H1 (cell line): ENCODE results near the gene ZC3H6. TPM values are rescaled to one million over a fixed set of nuclear protein-coding genes. Genes with fewer than 3 reads are reported as not detected.

Experiments used
- CTCF ChIA-PET: fragments of 300-600 bp; sonication (Branson Sonifier 250); formaldehyde crosslinking; loops from one replicate; lab custom pipeline; 2021; ENCODE audit not compliant: partially characterized antibody; lab: Charles Lee
- POLR2A ChIA-PET: fragments of 300-600 bp; sonication (Branson Sonifier 250); formaldehyde crosslinking; loops from one replicate; lab custom pipeline; 2021; ENCODE audit warnings: inconsistent platforms; ENCODE audit not compliant: partially characterized antibody; lab: Charles Lee
- DNase-seq, 2 experiments: peaks; one replicate each; pipeline versions ENCODE4 v3.0.0 to v3.0.0-alpha.2; 2010 to 2022; ENCODE audit warnings: low spot score in 2 of 2, low read depth in 1 of 2, mixed read lengths in 1 of 2
- FAIRE-seq: peaks from 2 replicates; lab custom pipeline; 2011; peaks lifted over from hg19 to GRCh38; lab: Jason Lieb, UNC
- H2AFZ ChIP-seq: 2 replicates; pipeline ENCODE4 v1.8.1; 2012; ENCODE audit warnings: low read length, inconsistent platforms
- H2AK5ac ChIP-seq: 2 replicates; pipeline ENCODE4 v1.6.1; 2013; ENCODE audit warnings: low read depth, low read length
- H2BK120ac ChIP-seq: replicated peaks from 2 replicates; pipeline ENCODE3; 2013; ENCODE audit warnings: low read depth, low read length, inconsistent platforms
- H2BK12ac ChIP-seq: 2 replicates; pipeline ENCODE4 v1.6.1; 2013; ENCODE audit warnings: low read depth, low read length
- H2BK15ac ChIP-seq: 2 replicates; pipeline ENCODE4 v1.6.1; 2013; ENCODE audit warnings: low read length
- H2BK20ac ChIP-seq: 2 replicates; pipeline ENCODE4 v1.6.1; 2013; ENCODE audit warnings: low read length
- H2BK5ac ChIP-seq: 2 replicates; pipeline ENCODE4 v1.6.1; 2013; ENCODE audit warnings: low read depth, low read length
- H3K14ac ChIP-seq: 2 replicates; pipeline ENCODE4 v1.6.1; 2013; ENCODE audit warnings: inconsistent platforms; ENCODE audit not compliant: insufficient read length
- H3K18ac ChIP-seq: 2 replicates; pipeline ENCODE4 v1.6.1; 2013; ENCODE audit warnings: low read length; ENCODE audit errors: extremely low read depth
- H3K23ac ChIP-seq: 2 replicates; pipeline ENCODE4 v1.6.1; 2013; ENCODE audit warnings: inconsistent platforms; ENCODE audit not compliant: insufficient read length
- H3K23me2 ChIP-seq: 2 replicates; pipeline ENCODE4 v1.6.1; 2013; ENCODE audit warnings: low read depth, low read length
- H3K27ac ChIP-seq: 2 replicates; pipeline ENCODE4 v1.6.1; 2011; ENCODE audit warnings: low read depth, low read length, inconsistent platforms
- H3K27me3 ChIP-seq, 4 experiments: replicated peaks in 1 of 4; 1 replicate in 1 of 4; 2 replicates in 3 of 4; pipeline versions ENCODE4 v1.6.1 to v1.8.1; 2011 to 2013; ENCODE audit warnings: low read length in 3 of 4, mild to moderate bottlenecking in 3 of 4, inconsistent platforms in 2 of 4, mixed read lengths in 2 of 4, moderate library complexity in 1 of 4; ENCODE audit not compliant: control insufficient read depth in 3 of 4, insufficient read depth in 3 of 4; ENCODE audit errors: extremely low read depth in 1 of 4
- H3K36me3 ChIP-seq, 4 experiments: 2 replicates each; pipeline versions ENCODE4 v1.6.1 to v1.8.1; 2011 to 2013; ENCODE audit warnings: mild to moderate bottlenecking in 4 of 4, low read length in 3 of 4, moderate library complexity in 2 of 4, control low read depth in 1 of 4, inconsistent platforms in 1 of 4; ENCODE audit not compliant: insufficient read depth in 4 of 4, control insufficient read depth in 2 of 4
- H3K4ac ChIP-seq: replicated peaks from 2 replicates; pipeline ENCODE3; 2013; ENCODE audit warnings: low read length, low read depth, mixed read lengths, inconsistent platforms; ENCODE audit not compliant: insufficient read length
- H3K4me1 ChIP-seq, 4 experiments: replicated peaks in 1 of 4; 1 replicate in 1 of 4; 2 replicates in 3 of 4; pipeline versions ENCODE4 v1.6.1 to v1.8.1; 2011 to 2013; ENCODE audit warnings: low read length in 3 of 4, inconsistent platforms in 2 of 4, mixed read lengths in 1 of 4; ENCODE audit not compliant: insufficient read depth in 4 of 4, control insufficient read depth in 3 of 4
- H3K4me2 ChIP-seq, 2 experiments: 2 replicates each; pipeline versions ENCODE4 v1.6.1 to v1.8.1; 2011 to 2013; ENCODE audit warnings: low read depth in 2 of 2, low read length in 2 of 2, control low read depth in 1 of 2, inconsistent platforms in 1 of 2, mild to moderate bottlenecking in 1 of 2; ENCODE audit not compliant: insufficient read depth in 1 of 2
- H3K4me3 ChIP-seq, 4 experiments: fragments of 200-600, 300-600 bp in 1 of 4; sonication (generic), shearing (Covaris generic), sonication (Bioruptor Twin) in 1 of 4; 2 replicates each; pipeline versions ENCODE4 v1.5.1 to v1.8.1; 2011 to 2016; ENCODE audit warnings: low read length in 4 of 4, low read depth in 3 of 4, control low read depth in 2 of 4, inconsistent platforms in 2 of 4, mild to moderate bottlenecking in 2 of 4, mixed read lengths in 1 of 4, moderate library complexity in 1 of 4; ENCODE audit not compliant: insufficient read depth in 2 of 4; ENCODE audit errors: extremely low read depth in 1 of 4
- H3K56ac ChIP-seq: replicated peaks from 2 replicates; pipeline ENCODE3; 2013; ENCODE audit warnings: low read depth, mild to moderate bottlenecking, mixed read lengths, low read length, inconsistent platforms; ENCODE audit not compliant: insufficient read length
- H3K79me1 ChIP-seq: 2 replicates; pipeline ENCODE4 v1.6.1; 2013; ENCODE audit warnings: low read depth, low read length, control low read depth
- H3K79me2 ChIP-seq, 2 experiments: 2 replicates each; pipeline versions ENCODE4 v1.6.1 to v1.8.1; 2012 to 2013; ENCODE audit warnings: low read length in 2 of 2, mild to moderate bottlenecking in 2 of 2, inconsistent platforms in 1 of 2; ENCODE audit not compliant: insufficient read depth in 2 of 2, control insufficient read depth in 1 of 2
- H3K9ac ChIP-seq, 4 experiments: replicated peaks in 1 of 4; 1 replicate in 1 of 4; 2 replicates in 3 of 4; pipeline versions ENCODE4 v1.6.1 to v1.8.1; 2011 to 2013; ENCODE audit warnings: low read depth in 3 of 4, low read length in 3 of 4, control low read depth in 2 of 4, mild to moderate bottlenecking in 2 of 4, moderate library complexity in 2 of 4, inconsistent platforms in 1 of 4; ENCODE audit errors: extremely low read depth in 1 of 4
- H3K9me3 ChIP-seq, 2 experiments: 2 replicates each; pipeline versions ENCODE4 v1.6.1 to v1.8.1; 2012 to 2013; ENCODE audit warnings: mild to moderate bottlenecking in 2 of 2, moderate library complexity in 2 of 2, control low read depth in 1 of 2, inconsistent platforms in 1 of 2, low read depth in 1 of 2, low read length in 1 of 2, mixed read lengths in 1 of 2; ENCODE audit not compliant: insufficient read depth in 2 of 2
- H4K20me1 ChIP-seq, 2 experiments: replicated peaks in 1 of 2; 2 replicates each; pipeline versions ENCODE3 to v1.8.1; 2011 to 2013; ENCODE audit warnings: inconsistent platforms in 2 of 2, low read length in 2 of 2, mild to moderate bottlenecking in 1 of 2; ENCODE audit not compliant: insufficient read depth in 2 of 2, control insufficient read depth in 1 of 2
- H4K5ac ChIP-seq: 2 replicates; pipeline ENCODE4 v1.6.1; 2013; ENCODE audit warnings: low read length, low read depth, mixed read lengths, inconsistent platforms; ENCODE audit not compliant: insufficient read length
- H4K8ac ChIP-seq: 2 replicates; pipeline ENCODE4 v1.8.0; 2013; ENCODE audit warnings: mild to moderate bottlenecking, moderate library complexity, low read length, inconsistent platforms; ENCODE audit not compliant: insufficient read depth; ENCODE audit errors: extremely low read depth
- H4K91ac ChIP-seq: replicated peaks from 2 replicates; pipeline ENCODE3; 2013; ENCODE audit warnings: low read length, mixed read lengths, inconsistent platforms; ENCODE audit not compliant: insufficient read length
- CBX5 ChIP-seq: fragments of 300-800, 300-1000 bp; sonication (generic); IDR thresholded peaks from 2 replicates; pipeline ENCODE4 v1.7.1; 2016; ENCODE audit warnings: antibody characterized with exemption, low read length, low read depth
- EGR1 ChIP-seq: IDR thresholded peaks from 2 replicates; pipeline ENCODE4 v1.6.1; 2011; ENCODE audit warnings: low read depth, low read length, borderline replicate concordance
- GTF2F1 ChIP-seq: IDR thresholded peaks from 2 replicates; pipeline ENCODE4 v1.6.1; 2012; ENCODE audit warnings: low read depth, low read length, improper control_type of control experiment, borderline replicate concordance
- POLR2A ChIP-seq, 2 experiments: IDR thresholded peaks; 1 replicate in 1 of 2; 2 replicates in 1 of 2; pipeline ENCODE4 v1.6.1; 2011; ENCODE audit warnings: low read depth in 2 of 2, low read length in 2 of 2, mild to moderate bottlenecking in 2 of 2; ENCODE audit errors: control extremely low read depth in 1 of 2
- RBBP5 ChIP-seq: IDR thresholded peaks from 2 replicates; pipeline ENCODE4 v1.7.1; 2012; ENCODE audit warnings: low read depth, mild to moderate bottlenecking, inconsistent platforms, low read length, moderate library complexity, borderline replicate concordance
- RFX5 ChIP-seq: IDR thresholded peaks from 2 replicates; pipeline ENCODE4 v1.6.1; 2011; ENCODE audit warnings: low read depth, low read length, improper control_type of control experiment, borderline replicate concordance
- SIX5 ChIP-seq: IDR thresholded peaks from 2 replicates; pipeline ENCODE4 v1.6.1; 2011; ENCODE audit warnings: mild to moderate bottlenecking, low read depth, low read length
- SUZ12 ChIP-seq: fragments of 200-600 bp; sonication (generic); IDR thresholded peaks from 2 replicates; pipeline ENCODE4 v1.6.1; 2012; ENCODE audit warnings: mild to moderate bottlenecking, inconsistent platforms, low read length, moderate library complexity, mixed read lengths
- TCF12 ChIP-seq: IDR thresholded peaks from 2 replicates; pipeline ENCODE4 v1.6.1; 2011; ENCODE audit warnings: low read depth, mild to moderate bottlenecking, low read length
- TEAD4 ChIP-seq: IDR thresholded peaks from 2 replicates; pipeline ENCODE4 v1.6.1; 2012; ENCODE audit warnings: low read depth, low read length, inconsistent platforms, mixed read lengths
- USF2 ChIP-seq: IDR thresholded peaks from 2 replicates; pipeline ENCODE4 v1.6.1; 2011; ENCODE audit warnings: low read length, improper control_type of control experiment
- WGBS, 2 experiments: shearing (Covaris generic) in 1 of 2; methylation state at CpG; one replicate each; pipeline versions ENCODE4 v1.1.6 to v1.1.7; 2013 to 2015; ENCODE audit warnings: low lambda C conversion rate in 2 of 2, mixed read lengths in 2 of 2, inconsistent platforms in 1 of 2, low coverage in 1 of 2, missing lambda C conversion rate in 1 of 2; ENCODE audit not compliant: insufficient replicate concordance in 2 of 2, insufficient coverage in 1 of 2, insufficient read length in 1 of 2; ENCODE audit errors: extremely low coverage in 1 of 2, missing lambda C conversion rate in 1 of 2; 5-methylcytosine and 5-hydroxymethylcytosine counted together
- polyA plus RNA-seq, 7 experiments: library from polyadenylated mRNA; depleted of rRNA in 3 of 7; stranded (reverse) in 5 of 7; unstranded in 2 of 7; fragments of >200 nt in 5 of 7; fragments of 200-250 nt in 2 of 7; gene quantifications; 1 replicate in 5 of 7; 2 replicates in 1 of 7; 4 replicates in 1 of 7; pipeline versions ENCODE4 v1.2.1 to v1.2.3, GENCODE V29; 2011 to 2013; ENCODE audit warnings: missing spikeins in 2 of 7, mixed read lengths in 2 of 7
- total RNA-seq: library from RNA; stranded (reverse); fragmentation: NEBNext Ultra II Directional; extraction: Animal tissue kit (Norgen Biotek cat#: 25700); gene quantifications from 2 replicates; pipeline ENCODE4 v1.2.1, GENCODE V29; 2021

Gene ZC3H6
- total and polyA plus RNA-seq, 2 of the 8 experiments (the other 6 are each of a cell fraction or from before 2014, with no cell fraction given) = 1.4 to 6.9 TPM

- no peaks in the 10 kb centered on the region for H3K36me3 ChIP-seq
- H3K4ac ChIP-seq = no peak overlapping the region
- no peak overlapping the region for H2BK12ac ChIP-seq
- H3K18ac ChIP-seq = no peak overlapping the region
- H3K79me1 ChIP-seq = no peaks in the 10 kb centered on the region
- H3K23ac ChIP-seq = no peak overlapping the region
- H4K20me1 ChIP-seq = peaks cover 0 to 4% of the 10 kb centered on the region in 2 experiments
- no peaks in the 10 kb centered on the region for H3K4me1 ChIP-seq
- H4K91ac ChIP-seq = no peak overlapping the region
- FAIRE-seq (no peak), DNase-seq (no peak)
- H4K5ac ChIP-seq = no peak overlapping the region
- no peak overlapping the region for H2BK120ac ChIP-seq
- WGBS, 2 experiments = 85% methylated on average over 2 of the region's 2 CpGs; no CpG with 5 or more reads in 1 of the 2 experiments
- no peak overlapping the region for H3K56ac ChIP-seq
- no peak overlapping the region for H3K27ac ChIP-seq
- no peak overlapping the region for H3K9ac ChIP-seq
- no peak overlapping the region for H2AK5ac ChIP-seq
- no peak overlapping the region for H2BK5ac ChIP-seq
- H3K23me2 ChIP-seq = peaks cover 10% of the 10 kb centered on the region; the same call in 1 of the 2 replicates
- ChIA-PET POLR2A (no interaction called here), CTCF (interaction anchor here (0.7 to 1.0 kb wide), 2 partner anchors 10 to 17 kb away, joined by 3 read pairs; no protein-coding TSS in a partner anchor)
- H3K79me2 ChIP-seq = no peaks in the 10 kb centered on the region
- no peak overlapping the region for H2BK20ac ChIP-seq
- H3K9me3 ChIP-seq = no peaks in the 10 kb centered on the region
- no peak overlapping the region for H2AFZ ChIP-seq
- no peak overlapping the region for H3K14ac ChIP-seq
- H3K27me3 ChIP-seq = no peaks in the 10 kb centered on the region
- no peak overlapping the region for H3K4me2 ChIP-seq
- no peak overlapping the region for H2BK15ac ChIP-seq
- no peak overlapping the region for H3K4me3 ChIP-seq
- H4K8ac ChIP-seq = no peak overlapping the region
- no peak for TF ChIP-seq SUZ12
- no peak for TF ChIP-seq SIX5
- no peak for TF ChIP-seq USF2
- TF ChIP-seq RBBP5 = no peak
- TF ChIP-seq RFX5 = no peak
- no peak for TF ChIP-seq EGR1
- no peak for TF ChIP-seq TCF12
- no peak for TF ChIP-seq CBX5
- TF ChIP-seq GTF2F1 = no peak
- TF ChIP-seq TEAD4 = no peak
- no peak for TF ChIP-seq POLR2A (IDR thresholded peaks at IDR 0.05; ENCODE audit: control extremely low read depth in 1 of 2, low read depth in 2 of 2, low read length in 2 of 2)
Measured at GRCh38 chr2:112342067-112342550, 66.7 kb downstream of the ZC3H6 start.
